Sciatic nerve (tissue), 2 donors: ENCODE data around the gene ST6GAL2. TPM values are rescaled to one million over a fixed set of nuclear protein-coding genes. Genes with fewer than 3 reads are reported as not detected.

Experiments
- ATAC-seq: fragments of 200-7000 bp; cut with Tn5 transposase; one replicate; pipeline ENCODE4 v1.9.1; 2020; ENCODE audit warnings: mild to moderate bottlenecking, moderate library complexity
- DNase-seq: peaks from one replicate; pipeline ENCODE4 v3.0.0-alpha.2; 2020; ENCODE audit warnings: low spot score
- intact Hi-C: fragments of 100-400 bp; cut with DNase I; formaldehyde crosslinking; loops from one replicate; pipeline ENCODE4 v1.14.2; 2022
- total RNA-seq: library from RNA; stranded (reverse); fragmentation: NEBNext Ultra II Directional; extraction: Animal tissue kit (Norgen Biotek cat#: 25700); gene quantifications from one replicate; pipeline ENCODE4 v1.2.1, GENCODE V29; 2021
- donor health status: DM: no; HTN: no; CAD: no.
- donor health status: DM: no; HTN: no; CAD: no.

The ST6GAL2 gene
- total RNA-seq, 1 donor from 2014 or later = not detected

GRCh38 chr2:106867196-106867953, 18.6 kb downstream of the ST6GAL2 start:
- ATAC-seq (peak; percentile 73), DNase-seq (no peak)
- intact Hi-C loops = no loop called here

- intact Hi-C loops = no loop called here
- DNase-seq = no peak
- ATAC-seq = no peak
These were observed 19.3 kb downstream of the ST6GAL2 start for GRCh38 chr2:106866641-106867040.

GRCh38 chr2:106864051-106864450, 21.9 kb downstream of the ST6GAL2 start:
- ATAC-seq (no peak), DNase-seq (no peak)
- intact Hi-C loops = no loop called here

- intact Hi-C loops = no loop called here
- ATAC-seq (no peak), DNase-seq (no peak)
These were observed 22.6 kb downstream of the ST6GAL2 start for GRCh38 chr2:106863387-106863786.

DNA sequence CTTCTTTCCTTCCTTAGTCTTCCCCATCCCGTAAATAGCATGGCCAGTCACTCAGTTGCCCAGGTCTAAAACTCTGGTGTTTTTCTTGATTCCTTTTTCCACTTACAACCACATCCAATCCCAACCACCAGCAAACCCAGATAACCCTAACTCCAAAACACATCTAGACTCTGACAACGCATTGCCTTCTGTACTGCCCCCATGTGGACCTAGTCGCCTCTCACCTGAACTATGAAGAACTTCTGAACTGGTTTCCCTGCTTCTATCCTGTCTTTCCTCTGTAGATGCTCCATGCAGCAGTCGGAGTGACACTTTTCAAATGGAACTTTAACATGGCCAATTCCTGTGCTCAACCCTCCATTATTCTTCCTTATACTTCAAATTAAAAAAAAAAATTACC, 26.5 kb downstream of the ST6GAL2 start:
- ATAC-seq (no peak), DNase-seq (no peak)
- intact Hi-C loops = no loop called here

DNA sequence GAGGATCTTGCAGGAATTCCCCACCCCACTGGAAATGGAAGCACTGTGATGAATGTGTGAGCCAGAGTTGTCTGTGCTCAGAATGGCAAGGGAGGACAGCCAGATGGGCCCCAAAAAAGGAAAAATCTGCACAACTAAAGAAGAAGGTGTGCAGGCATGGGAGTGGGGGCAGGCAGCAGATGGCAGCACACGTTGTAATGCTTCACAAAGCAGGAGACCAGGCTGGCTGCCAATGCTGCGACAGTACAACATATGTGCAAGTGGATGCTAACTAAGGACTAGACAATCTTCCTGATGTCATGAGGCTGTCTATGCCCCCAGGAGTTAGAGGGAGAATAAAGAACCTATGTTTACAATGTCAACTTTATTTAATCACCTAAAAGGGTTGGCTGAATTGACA, 27.2 kb downstream of the ST6GAL2 start:
- intact Hi-C loops = no loop called here
- ATAC-seq (no peak), DNase-seq (no peak)

DNA sequence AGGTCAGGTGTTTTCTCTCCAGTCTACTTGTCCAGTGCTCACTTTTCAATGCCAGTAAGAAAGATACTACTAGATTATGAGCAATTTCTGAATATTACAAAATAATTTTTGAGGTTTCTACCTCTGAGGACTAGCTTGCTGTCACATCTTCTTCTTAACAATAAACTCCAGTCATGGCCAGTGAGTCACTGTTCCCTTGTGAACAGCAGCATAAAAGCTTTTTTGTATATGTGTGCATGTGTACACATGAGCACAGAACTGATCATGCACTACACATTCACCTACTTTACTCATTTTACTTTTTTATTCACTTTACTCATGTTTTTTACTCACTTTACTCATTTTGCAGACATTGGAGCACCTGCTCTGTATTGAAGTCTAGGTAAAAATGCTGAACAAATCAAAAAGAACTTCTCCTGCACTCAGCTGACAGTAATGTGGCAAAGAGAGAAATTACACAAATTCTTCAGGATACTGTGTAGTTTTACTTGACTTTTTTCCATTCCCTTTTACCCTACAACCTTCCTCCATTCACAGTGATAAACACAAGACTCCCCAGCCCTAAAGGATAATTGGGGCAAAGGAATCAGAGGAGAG, 28.0 kb downstream of the ST6GAL2 start:
- intact Hi-C loops = no loop called here
- DNase-seq (no peak), ATAC-seq (peak; percentile 55)

DNA sequence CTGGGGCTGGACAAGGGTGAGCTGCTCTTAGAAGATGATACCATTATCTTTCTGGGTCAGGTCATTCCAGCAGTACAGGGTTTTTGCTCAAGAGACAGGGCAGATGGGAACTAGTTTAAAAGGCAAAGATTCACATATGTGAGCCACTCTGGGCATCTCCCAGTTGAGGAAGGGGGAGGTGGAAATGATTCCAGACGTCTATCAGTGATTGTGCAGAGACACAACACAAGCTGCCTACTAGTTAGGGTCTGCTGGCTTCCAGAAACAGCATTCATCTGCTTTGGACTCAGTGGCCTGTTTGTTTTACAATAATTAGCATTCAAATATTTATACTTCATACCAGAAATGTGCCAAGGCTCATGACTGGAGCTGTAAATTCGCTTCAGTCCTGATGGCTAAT, 32.3 kb downstream of the ST6GAL2 start:
- DNase-seq (no peak), ATAC-seq (no peak)
- intact Hi-C loops = no loop called here

DNA sequence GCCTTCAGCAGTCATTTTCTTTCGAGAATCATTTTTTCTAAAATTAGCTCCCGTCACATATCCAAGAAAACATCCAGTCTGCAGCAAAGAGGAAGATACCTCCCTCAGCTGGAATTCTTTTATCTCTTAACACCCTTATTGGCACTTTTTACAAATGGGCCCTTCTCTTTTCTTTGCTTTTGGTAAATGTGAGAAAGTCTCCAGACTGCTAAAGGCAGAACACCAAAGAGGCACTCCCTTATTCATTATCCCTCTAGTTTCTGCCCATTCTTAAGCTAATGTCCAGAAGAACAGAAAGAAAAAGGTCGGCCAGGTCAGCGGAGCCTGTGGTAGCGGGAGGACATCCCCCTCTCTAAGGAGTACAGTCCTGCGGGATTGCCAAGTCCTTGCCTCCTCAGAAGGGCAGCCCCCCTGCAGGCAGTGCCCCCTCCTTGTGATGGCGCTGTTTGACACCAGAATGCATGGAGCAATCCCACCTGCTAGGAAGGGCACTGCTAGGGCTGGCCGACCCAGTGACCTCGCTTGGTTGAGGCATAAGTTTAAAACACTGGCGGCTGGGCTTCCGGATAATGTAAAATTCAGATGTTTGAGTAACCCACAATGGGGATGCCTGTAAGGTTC, 34.0 kb downstream of the ST6GAL2 start:
- ATAC-seq (no peak), DNase-seq (no peak)
- intact Hi-C loops = no loop called here

GRCh38 chr2:106851087-106851874, 34.7 kb downstream of the ST6GAL2 start:
- no peak for ATAC-seq
- intact Hi-C loops = no loop called here
- no peak for DNase-seq

GRCh38 chr2:106849253-106849652, 36.7 kb downstream of the ST6GAL2 start:
- intact Hi-C loops = no loop called here
- DNase-seq (no peak), ATAC-seq (no peak)

GRCh38 chr2:106847366-106847765, 38.6 kb downstream of the ST6GAL2 start:
- no peak for DNase-seq
- intact Hi-C loops = no loop called here
- ATAC-seq = no peak

DNA sequence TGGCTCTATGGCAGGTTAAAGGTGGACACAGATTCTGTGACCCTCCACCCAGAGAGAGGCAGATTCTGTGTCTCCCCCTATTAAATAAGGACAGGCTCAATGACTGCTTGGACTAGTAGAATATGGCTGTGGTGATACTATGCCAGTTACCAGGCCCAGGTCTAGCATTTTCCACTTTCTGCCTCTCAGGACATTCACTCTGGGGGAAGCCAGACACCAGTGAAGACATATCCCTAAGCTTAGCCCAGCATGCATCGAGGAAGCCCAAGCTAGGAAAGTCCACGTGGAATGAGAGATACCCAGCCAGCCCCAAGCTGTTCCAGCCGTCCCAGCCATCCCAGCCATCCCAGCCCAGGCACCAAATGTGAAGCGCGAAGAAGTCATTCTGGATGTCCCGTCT, 40.3 kb downstream of the ST6GAL2 start:
- ATAC-seq (no peak), DNase-seq (no peak)
- intact Hi-C loops = no loop called here

DNA sequence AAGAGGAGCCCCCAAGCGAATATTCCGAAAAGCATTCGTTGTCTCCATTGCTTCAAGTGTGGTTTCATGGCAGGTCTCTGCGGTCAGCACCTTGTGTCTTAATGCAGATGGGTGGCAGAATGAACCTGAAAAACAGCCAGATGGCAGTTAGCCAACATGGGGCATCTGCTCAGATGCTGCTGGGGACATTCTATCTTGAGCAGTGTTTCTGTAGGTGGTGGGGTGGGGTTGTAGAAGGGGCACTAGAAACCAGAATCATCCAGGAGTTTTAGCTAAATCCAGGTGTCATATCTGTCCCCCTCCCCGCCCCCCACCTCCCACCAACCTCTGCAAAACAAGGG, 42.1 kb downstream of the ST6GAL2 start:
- no peak for ATAC-seq
- intact Hi-C loops = no loop called here
- no peak for DNase-seq

GRCh38 chr2:106843001-106843909, 42.7 kb downstream of the ST6GAL2 start:
- no peak for DNase-seq
- intact Hi-C loops = no loop called here
- ATAC-seq = no peak

DNA sequence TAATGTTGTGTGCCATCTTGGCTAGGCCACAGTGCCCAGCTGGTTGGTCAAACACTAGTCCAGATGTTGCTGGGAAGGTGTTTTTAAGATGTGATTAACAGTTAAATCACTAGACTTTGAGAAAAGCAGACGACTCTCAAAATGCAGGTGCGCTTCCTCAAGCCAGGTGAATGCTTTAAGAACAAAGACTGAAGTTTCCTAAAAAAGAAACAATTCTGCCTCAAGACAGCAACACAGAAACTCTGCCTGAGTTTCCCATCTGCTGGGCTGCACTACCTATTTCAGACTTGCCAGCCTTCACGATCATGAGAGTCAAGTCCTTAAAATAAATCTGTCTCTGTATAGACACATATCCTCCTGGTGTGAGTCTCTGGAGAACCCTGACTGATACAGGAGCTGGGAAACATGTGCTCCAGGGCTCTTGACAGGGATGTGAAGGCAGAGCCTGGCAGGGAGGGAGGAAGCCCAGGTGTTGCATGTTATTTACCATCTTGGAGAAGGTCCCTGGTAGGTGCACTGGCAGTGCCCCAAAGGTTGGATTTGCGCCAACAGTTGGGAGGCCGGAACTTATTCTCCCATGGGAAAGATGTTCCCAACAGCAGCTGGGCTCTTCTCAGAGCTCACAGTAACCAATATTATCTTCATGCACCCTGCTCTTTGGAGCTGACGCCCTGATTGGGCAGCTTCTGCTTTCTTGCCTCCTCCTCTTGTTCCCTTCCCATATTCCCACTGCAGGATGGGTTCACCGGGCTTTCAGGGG, 43.9 kb downstream of the ST6GAL2 start:
- ATAC-seq (no peak), DNase-seq (no peak)
- intact Hi-C loops = no loop called here

DNA sequence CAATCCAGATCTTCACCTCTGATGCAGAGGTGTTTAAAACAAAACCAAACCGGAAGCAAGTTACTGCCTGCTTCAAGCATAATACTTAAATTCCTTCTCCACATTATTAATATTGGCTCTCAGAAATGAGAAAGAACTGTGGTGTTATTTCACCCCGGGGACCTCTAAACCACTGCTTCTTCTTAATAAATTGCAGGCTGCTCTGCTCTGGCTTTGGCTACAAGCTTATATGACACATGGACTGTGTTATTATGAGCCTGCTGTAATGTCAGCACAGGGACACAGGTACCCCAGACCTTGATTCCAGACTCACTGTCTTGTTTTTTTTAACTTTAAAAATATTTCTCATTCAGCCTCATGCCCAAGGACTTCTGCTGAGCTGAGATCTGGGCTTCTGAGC, 45.1 kb downstream of the ST6GAL2 start:
- intact Hi-C loops = no loop called here
- ATAC-seq (peak; percentile 40), DNase-seq (no peak)
